GM12878 (cell line): ENCODE results near the gene LYSMD1. TPM values are rescaled to one million over a fixed set of nuclear protein-coding genes. Genes with fewer than 3 reads are reported as not detected.

Source experiments
- ATAC-seq: fragments of 200-7000 bp; cut with Tn5 transposase; 3 replicates; pipeline ENCODE4 v1.9.1; 2020; ENCODE audit warnings: mild to moderate bottlenecking, moderate library complexity
- BruUV-seq: library from RNA; stranded (reverse); fragments of 400-500 nt; replicated peaks from 2 replicates; lab custom pipeline; 2021; lab: Mats Ljungman, UMichigan
- CTCF ChIA-PET: fragments of 300-600 bp; sonication (Branson Sonifier 250); formaldehyde crosslinking; extraction: SDS; loops from one replicate; lab custom pipeline; 2021; ENCODE audit warnings: inconsistent platforms; lab: Yijun Ruan, JAX
- POLR2A ChIA-PET: fragments of 350-600 bp; formaldehyde crosslinking; extraction: SDS; loops from one replicate; lab custom pipeline; 2021; ENCODE audit warnings: inconsistent platforms; lab: Charles Lee
- RAD21 ChIA-PET: fragments of 300-600 bp; sonication (Branson Sonifier 250); formaldehyde crosslinking; loops from one replicate; lab custom pipeline; 2023; ENCODE audit warnings: antibody characterized with exemption; ENCODE audit not compliant: unreplicated experiment; lab: Charles Lee
- SMC1A ChIA-PET: fragments of 300-600 bp; sonication (Branson Sonifier 250); formaldehyde crosslinking; loops from one replicate; lab custom pipeline; 2023; ENCODE audit not compliant: unreplicated experiment, uncharacterized antibody; lab: Charles Lee
- DNase-seq: peaks from one replicate; pipeline ENCODE4 v3.0.0-alpha.2; 2011; ENCODE audit warnings: low read depth, low spot score
- FAIRE-seq: peaks from 3 replicates; lab custom pipeline; 2011; peaks lifted over from hg19 to GRCh38; lab: Jason Lieb, UNC
- H2AFZ ChIP-seq: 2 replicates; pipeline ENCODE4 v1.6.0; 2011; ENCODE audit warnings: low read depth, low read length, control low read depth; ENCODE audit not compliant: control insufficient read depth
- H3K27ac ChIP-seq: 2 replicates; pipeline ENCODE4 v1.5.1; 2011; ENCODE audit warnings: control low read depth; ENCODE audit not compliant: control insufficient read depth, insufficient read depth
- H3K27me3 ChIP-seq, 2 experiments: replicated peaks in 1 of 2; 2 replicates each; pipeline versions ENCODE4 v1.6.0 to v1.6.1; 2011; ENCODE audit warnings: low read length in 1 of 2; ENCODE audit not compliant: control insufficient read depth in 2 of 2, insufficient read depth in 2 of 2
- H3K36me3 ChIP-seq, 2 experiments: 2 replicates each; pipeline ENCODE4 v1.5.1; 2011; ENCODE audit warnings: low read length in 1 of 2; ENCODE audit not compliant: control insufficient read depth in 2 of 2, insufficient read depth in 2 of 2
- H3K4me1 ChIP-seq: 2 replicates; pipeline ENCODE4 v1.6.1; 2011; ENCODE audit warnings: mild to moderate bottlenecking, low read length, moderate library complexity, mixed read lengths; ENCODE audit not compliant: control insufficient read depth, insufficient read depth
- H3K4me2 ChIP-seq: 2 replicates; pipeline ENCODE4 v1.6.0; 2011; ENCODE audit warnings: control low read depth; ENCODE audit not compliant: control insufficient read depth, insufficient read depth
- H3K4me3 ChIP-seq: fragments of 200-600 bp; sonication (generic); 2 replicates; pipeline ENCODE4 v1.5.1; 2016
- H3K79me2 ChIP-seq: 2 replicates; pipeline ENCODE4 v1.6.0; 2011; ENCODE audit warnings: low read length; ENCODE audit not compliant: control insufficient read depth, insufficient read depth
- H3K9ac ChIP-seq: 2 replicates; pipeline ENCODE4 v1.8.0; 2011; ENCODE audit warnings: low read length, control low read depth, mixed read lengths; ENCODE audit not compliant: control insufficient read depth, insufficient read depth
- H3K9me3 ChIP-seq: replicated peaks from 3 replicates; pipeline ENCODE4 v1.5.1; 2011; ENCODE audit warnings: mild to moderate bottlenecking, low read length; ENCODE audit not compliant: control insufficient read depth, insufficient read depth
- H4K20me1 ChIP-seq: 2 replicates; pipeline ENCODE4 v1.6.0; 2011; ENCODE audit not compliant: control insufficient read depth, insufficient read depth
- CBFB ChIP-seq: IDR thresholded peaks from 2 replicates; pipeline ENCODE4 v1.6.1; 2016; ENCODE audit warnings: antibody characterized with exemption, low read depth
- MTA2 ChIP-seq: fragments of 450-650 bp; IDR thresholded peaks from 2 replicates; pipeline ENCODE4 v1.6.1; 2016; ENCODE audit warnings: low read depth, mild to moderate bottlenecking, moderate library complexity
- POLR2A ChIP-seq: IDR thresholded peaks from 2 replicates; pipeline ENCODE4 v1.6.1; 2011; ENCODE audit warnings: low read depth, mild to moderate bottlenecking, low read length
- SP1 ChIP-seq: IDR thresholded peaks from one replicate; pipeline ENCODE4 v1.6.1; 2011; ENCODE audit warnings: low read depth, low read length
- STAT3 ChIP-seq: IDR thresholded peaks from 2 replicates; pipeline ENCODE4 v1.6.1; 2011; ENCODE audit warnings: low read depth, low read length, improper control_type of control experiment
- SUPT20H ChIP-seq: IDR thresholded peaks from 2 replicates; pipeline ENCODE4 v1.6.1; 2011; ENCODE audit warnings: low read depth, mild to moderate bottlenecking, low read length, moderate library complexity, borderline replicate concordance; ENCODE audit not compliant: control insufficient read depth
- TARDBP ChIP-seq: IDR thresholded peaks from 2 replicates; pipeline ENCODE4 v1.6.1; 2016; ENCODE audit warnings: borderline replicate concordance
- WGBS: methylation state at CpG from one replicate; pipeline ENCODE4 v1.1.6; 2016; ENCODE audit warnings: low lambda C conversion rate; ENCODE audit not compliant: insufficient replicate concordance, insufficient coverage; ENCODE audit errors: missing lambda C conversion rate; 5-methylcytosine and 5-hydroxymethylcytosine counted together
- in situ Hi-C: fragments of 300-500 bp; cut with MboI; formaldehyde crosslinking; loops from 9 replicates; pipeline ENCODE4 v1.14.3; 2018; ENCODE audit warnings: mixed read lengths
- intact Hi-C: fragments of 100-400 bp; cut with micrococcal nuclease; formaldehyde crosslinking; loops from one replicate; pipeline ENCODE4 v1.14.2; 2022; ENCODE audit not compliant: unreplicated experiment
- polyA plus RNA-seq, 11 experiments: library from polyadenylated mRNA; depleted of rRNA in 4 of 11; unstranded in 6 of 11; stranded (reverse) in 5 of 11; fragments of >200 nt; fragmentation: Nextera tagmentation in 4 of 11; fragmentation: Illumina TruSeq in 1 of 11; extraction: Ambion mirVana in 4 of 11; extraction: Trizol in 1 of 11; gene quantifications; 1 replicate in 1 of 11; 2 replicates in 10 of 11; pipeline versions ENCODE4 v1.2.1 to v1.2.3, GENCODE V29; 2011 to 2016; ENCODE audit warnings: inconsistent platforms in 2 of 11, missing spikeins in 2 of 11, low read depth in 1 of 11
- total RNA-seq, 4 experiments: library from RNA; depleted of rRNA in 3 of 4; stranded (reverse); fragments of >200 nt in 3 of 4; fragmentation: Illumina TruSeq in 1 of 4; extraction: Trizol in 1 of 4; gene quantifications; 2 replicates each; pipeline versions ENCODE4 v1.2.1 to v1.2.3, GENCODE V29; 2013 to 2021
- TF ChIP-seq, protein P1 (sequence below): fragments of 450-650 bp; conservative IDR thresholded peaks from 2 replicates; pipeline ENCODE4 v1.6.1; 2017; ENCODE audit warnings: mild to moderate bottlenecking, moderate library complexity

LYSMD1 gene
- total and polyA plus RNA-seq, 10 of the 15 experiments (the other 5 are each of a cell fraction or from before 2014, with no cell fraction given) = 0.80 to 10.4 (median 6.5) TPM

DNA sequence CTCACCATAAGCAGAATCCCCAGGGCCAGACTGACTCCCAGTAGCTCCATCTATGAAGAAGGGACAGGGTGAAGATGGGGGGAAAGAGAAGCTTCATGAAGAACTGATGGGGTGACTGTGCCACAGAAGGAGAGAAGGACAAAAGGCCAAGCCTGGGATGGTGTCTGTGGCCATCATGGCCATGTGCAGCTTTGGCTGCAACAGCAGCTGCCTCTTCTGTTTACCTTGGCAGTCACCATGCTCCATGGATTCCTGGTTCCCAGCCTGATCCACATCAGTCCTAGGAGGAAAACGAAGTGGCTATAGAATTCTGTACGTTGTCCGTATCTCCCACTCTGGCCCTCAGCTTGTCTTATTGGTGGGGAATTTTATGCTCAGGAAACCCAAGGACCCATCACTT, 31.3 kb downstream of the LYSMD1 start:
- BruUV-seq = no TSS peak
- Histone ChIP-seq H4K20me1 (no peaks in the 10 kb centered on the region), H3K36me3 (no peaks in the 10 kb centered on the region), H3K9me3 (no peaks in the 10 kb centered on the region), H3K4me3 (no peak overlapping the region), H3K9ac (no peak overlapping the region), H3K27me3 (no peaks in the 10 kb centered on the region), H3K4me1 (peaks cover 8% of the 10 kb centered on the region; the same call in 1 of the 2 replicates), H3K79me2 (no peaks in the 10 kb centered on the region), H3K4me2 (no peak overlapping the region), H3K27ac (no peak overlapping the region), H2AFZ (no peak overlapping the region)
- ChIA-PET RAD21 (interaction anchor here (1.3 kb wide), 1 partner anchor 34 kb away, joined by 3 read pairs; no protein-coding TSS in a partner anchor), CTCF (interaction anchor here (0.9 to 2.6 kb wide), 4 partner anchors 20 to 35 kb away, joined by 3 to 15 read pairs (median 6); no protein-coding TSS in a partner anchor), POLR2A (no interaction called here), SMC1A (interaction anchor here (0.7 to 1.1 kb wide), 2 partner anchors 8 to 21 kb away, joined by 3 read pairs; no protein-coding TSS in a partner anchor)
- ATAC-seq = no peak
- in situ Hi-C loops = no loop called here
- TF ChIP-seq MTA2 (no peak), SUPT20H (no peak), STAT3 (no peak), CBFB (no peak), POLR2A (no peak), SP1 (no peak), TARDBP (no peak)
- TF ChIP-seq, protein P1, sequence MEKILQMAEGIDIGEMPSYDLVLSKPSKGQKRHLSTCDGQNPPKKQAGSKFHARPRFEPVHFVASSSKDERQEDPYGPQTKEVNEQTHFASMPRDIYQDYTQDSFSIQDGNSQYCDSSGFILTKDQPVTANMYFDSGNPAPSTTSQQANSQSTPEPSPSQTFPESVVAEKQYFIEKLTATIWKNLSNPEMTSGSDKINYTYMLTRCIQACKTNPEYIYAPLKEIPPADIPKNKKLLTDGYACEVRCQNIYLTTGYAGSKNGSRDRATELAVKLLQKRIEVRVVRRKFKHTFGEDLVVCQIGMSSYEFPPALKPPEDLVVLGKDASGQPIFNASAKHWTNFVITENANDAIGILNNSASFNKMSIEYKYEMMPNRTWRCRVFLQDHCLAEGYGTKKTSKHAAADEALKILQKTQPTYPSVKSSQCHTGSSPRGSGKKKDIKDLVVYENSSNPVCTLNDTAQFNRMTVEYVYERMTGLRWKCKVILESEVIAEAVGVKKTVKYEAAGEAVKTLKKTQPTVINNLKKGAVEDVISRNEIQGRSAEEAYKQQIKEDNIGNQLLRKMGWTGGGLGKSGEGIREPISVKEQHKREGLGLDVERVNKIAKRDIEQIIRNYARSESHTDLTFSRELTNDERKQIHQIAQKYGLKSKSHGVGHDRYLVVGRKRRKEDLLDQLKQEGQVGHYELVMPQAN = no peak
- DNase-seq = no peak
- intact Hi-C loops = no loop called here
- 76% methylated on average over 3 of the region's 3 CpGs for WGBS
- no peak for FAIRE-seq
